ENCODE results near the gene HECW1.

DNA sequence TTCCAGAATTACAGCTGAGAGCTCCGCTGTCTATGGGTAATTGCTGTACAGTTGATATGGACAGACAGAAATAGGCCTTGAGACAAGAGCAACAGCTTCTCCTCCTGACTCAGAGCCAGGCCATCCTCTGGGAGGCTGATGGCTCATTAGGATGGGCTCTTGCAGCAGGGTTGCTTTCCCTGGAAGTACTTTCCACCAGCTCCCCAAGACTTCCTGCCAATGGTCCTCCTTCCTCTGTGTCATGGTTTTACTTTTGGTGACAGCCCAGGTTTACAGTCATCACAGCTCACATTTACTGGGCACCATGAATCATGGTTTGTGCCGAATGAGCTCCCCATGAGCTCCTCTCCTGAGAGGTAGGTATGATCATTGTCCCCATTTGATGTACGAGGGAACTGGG lies 131.8 kb downstream of the HECW1 start:
- TF ChIP-seq POLR2AphosphoS5 (IDR thresholded peaks at IDR 0.05) (no peak), CTCF (IDR thresholded peaks at IDR 0.05) (no peak)

All from breast epithelium (tissue), 3 donors.